ENCODE results near the gene WDR59.

- no peak for TF ChIP-seq XRCC5 (IDR thresholded peaks at IDR 0.05; ENCODE audit: low read depth, low read length)
- TF ChIP-seq NR0B1 (IDR thresholded peaks at IDR 0.05; ENCODE audit: partially characterized antibody), result no peak
- no peak for TF ChIP-seq PTTG1 (tag; IDR thresholded peaks at IDR 0.05; ENCODE audit: low read depth)
- TF ChIP-seq SMAD2 (IDR thresholded peaks at IDR 0.05; ENCODE audit: low read depth, low read length), result no peak
Measured at GRCh38 chr16:74975591-74975990, 9.3 kb downstream of the WDR59 start.
